GM12878 (cell line): ENCODE results near the gene TMEM135. TPM values are rescaled to one million over a fixed set of nuclear protein-coding genes. Genes with fewer than 3 reads are reported as not detected.

ENCODE experiments used
- ATAC-seq: fragments of 200-7000 bp; cut with Tn5 transposase; 3 replicates; pipeline ENCODE4 v1.9.1; 2020; ENCODE audit warnings: mild to moderate bottlenecking, moderate library complexity
- BruUV-seq: library from RNA; stranded (reverse); fragments of 400-500 nt; replicated peaks from 2 replicates; lab custom pipeline; 2021; lab: Mats Ljungman, UMichigan
- CTCF ChIA-PET: fragments of 300-600 bp; sonication (Branson Sonifier 250); formaldehyde crosslinking; extraction: SDS; loops from one replicate; lab custom pipeline; 2021; ENCODE audit warnings: inconsistent platforms; lab: Yijun Ruan, JAX
- POLR2A ChIA-PET: fragments of 350-600 bp; formaldehyde crosslinking; extraction: SDS; loops from one replicate; lab custom pipeline; 2021; ENCODE audit warnings: inconsistent platforms; lab: Charles Lee
- RAD21 ChIA-PET: fragments of 300-600 bp; sonication (Branson Sonifier 250); formaldehyde crosslinking; loops from one replicate; lab custom pipeline; 2023; ENCODE audit warnings: antibody characterized with exemption; ENCODE audit not compliant: unreplicated experiment; lab: Charles Lee
- SMC1A ChIA-PET: fragments of 300-600 bp; sonication (Branson Sonifier 250); formaldehyde crosslinking; loops from one replicate; lab custom pipeline; 2023; ENCODE audit not compliant: unreplicated experiment, uncharacterized antibody; lab: Charles Lee
- DNase-seq: peaks from one replicate; pipeline ENCODE4 v3.0.0-alpha.2; 2011; ENCODE audit warnings: low read depth, low spot score
- FAIRE-seq: peaks from 3 replicates; lab custom pipeline; 2011; peaks lifted over from hg19 to GRCh38; lab: Jason Lieb, UNC
- H2AFZ ChIP-seq: 2 replicates; pipeline ENCODE4 v1.6.0; 2011; ENCODE audit warnings: low read depth, low read length, control low read depth; ENCODE audit not compliant: control insufficient read depth
- H3K27ac ChIP-seq: 2 replicates; pipeline ENCODE4 v1.5.1; 2011; ENCODE audit warnings: control low read depth; ENCODE audit not compliant: control insufficient read depth, insufficient read depth
- H3K27me3 ChIP-seq, 2 experiments: replicated peaks in 1 of 2; 2 replicates each; pipeline versions ENCODE4 v1.6.0 to v1.6.1; 2011; ENCODE audit warnings: low read length in 1 of 2; ENCODE audit not compliant: control insufficient read depth in 2 of 2, insufficient read depth in 2 of 2
- H3K36me3 ChIP-seq, 2 experiments: 2 replicates each; pipeline ENCODE4 v1.5.1; 2011; ENCODE audit warnings: low read length in 1 of 2; ENCODE audit not compliant: control insufficient read depth in 2 of 2, insufficient read depth in 2 of 2
- H3K4me1 ChIP-seq: 2 replicates; pipeline ENCODE4 v1.6.1; 2011; ENCODE audit warnings: mild to moderate bottlenecking, low read length, moderate library complexity, mixed read lengths; ENCODE audit not compliant: control insufficient read depth, insufficient read depth
- H3K4me2 ChIP-seq: 2 replicates; pipeline ENCODE4 v1.6.0; 2011; ENCODE audit warnings: control low read depth; ENCODE audit not compliant: control insufficient read depth, insufficient read depth
- H3K4me3 ChIP-seq: fragments of 200-600 bp; sonication (generic); 2 replicates; pipeline ENCODE4 v1.5.1; 2016
- H3K79me2 ChIP-seq: 2 replicates; pipeline ENCODE4 v1.6.0; 2011; ENCODE audit warnings: low read length; ENCODE audit not compliant: control insufficient read depth, insufficient read depth
- H3K9ac ChIP-seq: 2 replicates; pipeline ENCODE4 v1.8.0; 2011; ENCODE audit warnings: low read length, control low read depth, mixed read lengths; ENCODE audit not compliant: control insufficient read depth, insufficient read depth
- H3K9me3 ChIP-seq: replicated peaks from 3 replicates; pipeline ENCODE4 v1.5.1; 2011; ENCODE audit warnings: mild to moderate bottlenecking, low read length; ENCODE audit not compliant: control insufficient read depth, insufficient read depth
- H4K20me1 ChIP-seq: 2 replicates; pipeline ENCODE4 v1.6.0; 2011; ENCODE audit not compliant: control insufficient read depth, insufficient read depth
- CEBPB ChIP-seq, 2 experiments: fragments of 150-350 bp in 1 of 2; IDR thresholded peaks; 2 replicates each; pipeline ENCODE4 v1.6.1; 2012 to 2014; ENCODE audit warnings: low read depth in 2 of 2, low read length in 2 of 2, borderline replicate concordance in 1 of 2, inconsistent platforms in 1 of 2
- ESRRA ChIP-seq: IDR thresholded peaks from 2 replicates; pipeline ENCODE4 v1.6.1; 2012; ENCODE audit warnings: mild to moderate bottlenecking, low read length, improper control_type of control experiment
- ETV6 ChIP-seq, 2 experiments: fragments of 450-650 bp in 1 of 2; IDR thresholded peaks in 1 of 2; conservative IDR thresholded peaks in 1 of 2; 2 replicates each; pipeline ENCODE4 v1.6.1; 2014; ENCODE audit warnings: antibody characterized with exemption in 1 of 2, borderline replicate concordance in 1 of 2, low read depth in 1 of 2, mild to moderate bottlenecking in 1 of 2, moderate library complexity in 1 of 2
- GABPA ChIP-seq: IDR thresholded peaks from 2 replicates; pipeline ENCODE4 v1.6.1; 2014; ENCODE audit warnings: antibody characterized with exemption, low read depth, mild to moderate bottlenecking, inconsistent platforms
- HDAC6 ChIP-seq: fragments of 200-600 bp; sonication (generic); IDR thresholded peaks from one replicate; pipeline ENCODE4 v1.8.0; 2017; ENCODE audit warnings: antibody characterized with exemption; ENCODE audit not compliant: unreplicated experiment
- IRF3 ChIP-seq: fragments of 450-650 bp; IDR thresholded peaks from 2 replicates; pipeline ENCODE4 v1.6.1; 2014; ENCODE audit warnings: mild to moderate bottlenecking
- IRF5 ChIP-seq: fragments of 450-650 bp; IDR thresholded peaks from 2 replicates; pipeline ENCODE4 v1.6.1; 2017; ENCODE audit warnings: borderline replicate concordance
- JUND ChIP-seq: IDR thresholded peaks from 2 replicates; pipeline ENCODE4 v1.6.1; 2012; ENCODE audit warnings: low read depth, mild to moderate bottlenecking, low read length, improper control_type of control experiment, moderate library complexity
- KDM1A ChIP-seq: fragments of 200-600 bp; sonication (generic); IDR thresholded peaks from 2 replicates; pipeline ENCODE4 v1.6.1; 2016; ENCODE audit warnings: borderline replicate concordance
- LARP7 ChIP-seq: fragments of 450-650 bp; IDR thresholded peaks from 2 replicates; pipeline ENCODE4 v1.6.1; 2017; ENCODE audit warnings: mild to moderate bottlenecking
- MLLT1 ChIP-seq: fragments of 450-650 bp; IDR thresholded peaks from 2 replicates; pipeline ENCODE4 v1.6.1; 2016; ENCODE audit warnings: mild to moderate bottlenecking
- PRDM15 ChIP-seq: fragments of 450-650 bp; formaldehyde crosslinking; IDR thresholded peaks from 2 replicates; pipeline ENCODE4 v1.4.0; 2020; ENCODE audit warnings: mild to moderate bottlenecking, moderate library complexity
- RAD51 ChIP-seq: fragments of 450-650 bp; IDR thresholded peaks from 2 replicates; pipeline ENCODE4 v1.6.1; 2016; ENCODE audit warnings: moderate library complexity, mild to moderate bottlenecking, inconsistent platforms
- RUNX3 ChIP-seq: IDR thresholded peaks from 2 replicates; pipeline ENCODE4 v1.6.1; 2012; ENCODE audit warnings: low read length, inconsistent platforms
- SP1 ChIP-seq: IDR thresholded peaks from one replicate; pipeline ENCODE4 v1.6.1; 2011; ENCODE audit warnings: low read depth, low read length
- WGBS: methylation state at CpG from one replicate; pipeline ENCODE4 v1.1.6; 2016; ENCODE audit warnings: low lambda C conversion rate; ENCODE audit not compliant: insufficient replicate concordance, insufficient coverage; ENCODE audit errors: missing lambda C conversion rate; 5-methylcytosine and 5-hydroxymethylcytosine counted together
- in situ Hi-C: fragments of 300-500 bp; cut with MboI; formaldehyde crosslinking; loops from 9 replicates; pipeline ENCODE4 v1.14.3; 2018; ENCODE audit warnings: mixed read lengths
- intact Hi-C: fragments of 100-400 bp; cut with micrococcal nuclease; formaldehyde crosslinking; loops from one replicate; pipeline ENCODE4 v1.14.2; 2022; ENCODE audit not compliant: unreplicated experiment
- polyA plus RNA-seq, 11 experiments: library from polyadenylated mRNA; depleted of rRNA in 4 of 11; unstranded in 6 of 11; stranded (reverse) in 5 of 11; fragments of >200 nt; fragmentation: Nextera tagmentation in 4 of 11; fragmentation: Illumina TruSeq in 1 of 11; extraction: Ambion mirVana in 4 of 11; extraction: Trizol in 1 of 11; gene quantifications; 1 replicate in 1 of 11; 2 replicates in 10 of 11; pipeline versions ENCODE4 v1.2.1 to v1.2.3, GENCODE V29; 2011 to 2016; ENCODE audit warnings: inconsistent platforms in 2 of 11, missing spikeins in 2 of 11, low read depth in 1 of 11
- total RNA-seq, 4 experiments: library from RNA; depleted of rRNA in 3 of 4; stranded (reverse); fragments of >200 nt in 3 of 4; fragmentation: Illumina TruSeq in 1 of 4; extraction: Trizol in 1 of 4; gene quantifications; 2 replicates each; pipeline versions ENCODE4 v1.2.1 to v1.2.3, GENCODE V29; 2013 to 2021

The TMEM135 gene
- total and polyA plus RNA-seq, 10 of the 15 experiments (the other 5 are each of a cell fraction or from before 2014, with no cell fraction given), result 7.2 to 117 (median 12.9) TPM

- TF ChIP-seq SP1 (no peak), IRF3 (no peak), RUNX3 (no peak), LARP7 (no peak), ETV6 (conservative IDR thresholded peaks at IDR 0.05 in 1 of 2, IDR thresholded peaks at IDR 0.05 in 1 of 2; ENCODE audit: borderline replicate concordance in 1 of 2, low read depth in 1 of 2) (no peak)
Observed at GRCh38 chr11:87324817-87325489, 287.2 kb downstream of the TMEM135 start (continued).

- in situ Hi-C loops (no loop called here), intact Hi-C loops (no loop called here)
- H3K4me1 ChIP-seq, result no peaks in the 10 kb centered on the region
- no peak for DNase-seq
- H4K20me1 ChIP-seq, result no peaks in the 10 kb centered on the region
- FAIRE-seq, result no peak
- ChIA-PET RAD21 (no interaction called here), POLR2A (no interaction called here), SMC1A (interaction anchor here (0.6 to 0.8 kb wide), 2 partner anchors 9 to 370 kb away, joined by 3 read pairs; no protein-coding TSS in a partner anchor), CTCF (no interaction called here)
- H3K27ac ChIP-seq, result no peak overlapping the region
- H3K9ac ChIP-seq, result no peak overlapping the region
- no peak overlapping the region for H3K4me2 ChIP-seq
- H2AFZ ChIP-seq, result no peak overlapping the region
- no peaks in the 10 kb centered on the region for H3K9me3 ChIP-seq
- 96% methylated on average over 3 of the region's 3 CpGs for WGBS
- H3K79me2 ChIP-seq, result no peaks in the 10 kb centered on the region
- no TSS peak for BruUV-seq
- no peak overlapping the region for H3K4me3 ChIP-seq
- no peaks in the 10 kb centered on the region for H3K27me3 ChIP-seq
- no peak for ATAC-seq
- peaks cover 0 to 6% of the 10 kb centered on the region in 2 experiments; a peak in 1 of 4 replicates for H3K36me3 ChIP-seq
- TF ChIP-seq MLLT1 (no peak), PRDM15 (no peak), HDAC6 (no peak), CEBPB (IDR thresholded peaks at IDR 0.05; ENCODE audit: borderline replicate concordance in 1 of 2, low read depth in 2 of 2, low read length in 2 of 2) (no peak), JUND (no peak), KDM1A (no peak), GABPA (no peak), ETV6 (conservative IDR thresholded peaks at IDR 0.05 in 1 of 2, IDR thresholded peaks at IDR 0.05 in 1 of 2; ENCODE audit: borderline replicate concordance in 1 of 2, low read depth in 1 of 2) (no peak), IRF5 (no peak), LARP7 (no peak), RAD51 (no peak), ESRRA (no peak)
Observed at GRCh38 chr11:87325490-87325872, 287.7 kb downstream of the TMEM135 start.
